ENCODE measurements around the gene TMPRSS9.
"Not testable (repeated sequence)": the region's sequence is repeated elsewhere in the genome, so short reads cannot be mapped to it uniquely, and the experiment has no call there.

Gene TMPRSS9

DNA sequence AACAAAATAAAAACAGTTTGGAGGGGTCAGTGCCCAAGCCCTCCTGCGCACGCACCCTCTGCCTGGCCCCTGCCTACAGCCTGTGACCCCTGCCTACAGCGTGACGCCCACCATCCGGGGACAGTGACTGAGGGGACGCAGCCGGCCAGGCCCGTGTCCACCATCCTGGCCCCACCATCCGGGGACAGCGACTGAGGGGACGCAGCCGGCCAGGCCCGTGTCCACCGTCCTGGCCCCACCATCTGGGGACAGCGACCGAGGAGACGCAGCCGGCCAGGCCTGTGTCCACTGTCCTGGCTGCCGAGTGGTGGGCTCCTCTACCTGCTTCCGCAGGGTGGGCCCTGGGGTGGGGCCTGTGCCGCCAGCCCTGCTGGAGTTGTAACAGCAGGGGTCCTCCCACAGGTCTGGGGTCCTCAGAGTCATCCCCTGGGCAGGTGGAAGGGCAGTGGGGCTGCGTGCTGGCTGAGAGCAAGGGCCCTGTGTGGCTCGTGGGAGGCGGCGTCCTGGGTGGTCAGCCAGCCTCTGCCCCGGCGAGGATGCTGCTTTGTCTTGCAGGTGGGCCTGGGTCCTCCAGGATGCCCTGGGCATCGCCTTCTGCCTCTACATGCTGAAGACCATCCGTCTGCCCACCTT, 17.3 kb upstream of the TMPRSS9 start:
- no peak for DNase-seq (ENCODE audit: low read depth)

- no peak for DNase-seq (ENCODE audit: low read depth)
Observed at GRCh38 chr19:2343289-2343982, 16.6 kb upstream of the TMPRSS9 start.

DNA sequence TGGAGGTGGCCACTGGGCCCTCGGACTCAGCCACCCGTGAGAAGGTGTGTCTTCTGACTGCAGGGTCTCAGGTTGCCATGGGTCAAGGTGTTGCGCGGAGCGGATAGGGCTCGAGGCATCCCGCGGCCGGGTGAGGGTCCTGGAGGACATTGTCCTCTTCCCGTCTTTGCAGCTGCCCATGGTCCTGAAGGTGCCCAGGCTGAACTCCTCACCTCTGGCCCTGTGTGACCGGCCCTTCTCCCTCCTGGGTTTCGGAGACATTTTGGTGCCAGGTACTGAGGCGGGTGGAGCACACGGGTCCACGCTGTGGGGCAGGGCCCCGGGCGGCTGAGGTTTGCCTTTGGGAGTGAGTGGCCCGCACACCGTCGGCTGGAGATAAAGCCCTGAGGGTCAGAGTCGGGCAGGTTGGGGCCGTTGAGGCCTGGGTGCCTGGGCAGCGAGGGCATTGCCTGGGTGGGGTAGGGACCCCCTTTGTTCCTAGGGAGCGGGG, 15.6 kb upstream of the TMPRSS9 start:
- no peak for DNase-seq (ENCODE audit: low read depth)

DNA sequence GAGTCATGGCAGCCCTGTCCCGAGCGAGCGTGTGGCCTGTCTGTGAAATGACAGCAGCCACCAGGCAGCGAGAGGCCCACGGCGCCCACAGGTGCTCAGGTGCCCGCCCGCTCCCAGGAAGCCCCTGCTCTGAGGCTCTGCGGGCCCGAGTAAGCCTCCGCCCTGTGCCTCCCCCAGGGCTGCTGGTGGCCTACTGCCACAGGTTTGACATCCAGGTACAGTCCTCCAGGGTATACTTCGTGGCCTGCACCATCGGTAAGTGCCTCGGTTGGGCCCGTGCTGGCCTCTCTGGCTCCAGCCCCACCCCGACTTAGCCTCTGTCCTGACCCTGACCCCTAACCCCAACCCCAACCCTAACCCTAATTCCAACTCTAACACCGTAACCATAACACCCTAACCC, 15.0 kb upstream of the TMPRSS9 start:
- DNase-seq (ENCODE audit: low read depth), result no peak

DNA sequence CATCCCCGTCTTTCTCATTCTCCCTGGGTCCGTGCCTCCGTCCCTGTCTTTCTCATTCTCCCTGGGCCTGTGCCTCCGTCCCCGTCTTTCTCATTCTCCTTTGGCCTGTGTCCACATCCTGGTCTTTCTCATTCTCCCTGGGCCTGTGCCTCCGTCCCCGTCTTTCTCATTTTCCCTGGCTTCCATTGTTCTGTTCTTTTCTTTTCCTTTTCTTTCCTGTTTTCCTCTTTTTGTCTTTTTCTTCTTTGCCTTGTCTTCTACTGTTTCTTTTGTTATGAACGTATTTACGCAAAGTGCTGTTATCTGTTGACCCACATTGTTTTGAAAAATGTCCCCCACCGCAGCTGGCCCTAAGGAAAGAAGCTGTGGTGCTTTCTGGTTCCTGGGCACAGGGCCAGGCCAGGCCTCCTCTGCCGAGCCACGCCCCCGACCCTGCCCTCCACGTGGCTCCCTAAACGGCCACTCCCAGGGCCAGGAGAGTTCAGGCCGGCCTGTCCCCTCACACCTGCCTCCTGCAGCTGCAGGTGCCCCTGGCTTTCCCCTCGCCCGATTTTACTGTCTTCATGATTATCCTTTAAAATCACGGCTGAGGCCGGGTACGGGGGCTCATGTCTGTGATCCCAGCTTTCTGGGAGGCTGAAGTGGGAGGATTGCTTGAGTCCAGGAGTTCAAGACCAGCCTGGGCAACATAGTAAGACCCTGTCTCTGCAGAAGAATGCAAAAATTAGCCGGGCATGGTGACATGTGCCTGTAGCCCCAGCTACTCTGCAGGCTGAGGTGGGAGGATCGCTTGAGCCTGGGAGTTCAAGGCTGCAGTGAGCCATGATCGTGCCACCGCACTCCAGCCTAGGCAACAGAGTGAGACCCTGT, 14.0 kb upstream of the TMPRSS9 start:
- DNase-seq (ENCODE audit: low read depth), result no peak

GRCh38 chr19:2349818-2350217, 10.2 kb upstream of the TMPRSS9 start:
- not testable (repeated sequence) for DNase-seq (ENCODE audit: low read depth)

DNA sequence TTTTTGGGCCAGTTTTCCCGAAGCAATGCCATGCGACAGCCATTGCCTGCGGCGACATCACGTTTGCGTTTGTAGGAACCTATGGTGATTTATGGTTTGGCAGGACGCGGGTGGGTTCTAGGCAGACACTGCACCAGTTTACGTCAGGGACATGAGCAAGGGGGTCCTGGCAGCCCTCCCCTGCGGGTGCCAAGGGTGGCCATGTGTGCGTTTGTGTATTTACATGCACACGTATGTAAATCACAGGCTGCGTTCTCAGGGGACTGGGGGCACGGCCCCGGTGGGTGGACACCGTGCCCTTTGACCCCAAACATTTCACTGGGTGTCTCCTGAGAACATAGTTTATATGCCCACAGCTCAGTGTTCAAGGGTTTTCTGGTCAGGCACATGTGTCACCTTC, 9.4 kb upstream of the TMPRSS9 start:
- DNase-seq (ENCODE audit: low read depth), result no peak

- DNase-seq (ENCODE audit: low read depth), result no peak
Observed at GRCh38 chr19:2351591-2351990, 8.5 kb upstream of the TMPRSS9 start.

DNA sequence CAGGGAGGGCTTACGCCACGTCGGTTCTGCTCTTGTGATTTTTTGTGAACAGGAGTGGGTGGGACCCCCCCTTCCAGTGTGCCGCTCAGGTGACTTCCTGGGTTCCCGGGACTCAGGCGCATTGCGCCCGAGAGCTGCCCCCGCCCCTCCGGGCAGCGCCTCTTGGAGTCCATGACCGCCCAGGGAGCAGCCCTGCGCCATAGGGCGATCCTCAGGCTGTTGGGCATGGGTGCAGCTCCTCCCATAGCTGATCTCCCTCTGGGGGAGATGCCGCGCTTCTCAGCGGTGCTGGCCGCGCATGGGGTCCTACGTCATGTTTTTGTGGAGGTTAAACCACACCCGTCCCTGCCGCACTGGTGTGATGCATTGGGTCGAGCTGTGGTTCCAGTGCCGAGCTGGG, 7.9 kb upstream of the TMPRSS9 start:
- no peak for DNase-seq (ENCODE audit: low read depth)

GRCh38 chr19:2353159-2353886, 6.7 kb upstream of the TMPRSS9 start:
- DNase-seq (ENCODE audit: low read depth), result no peak

- no peak for DNase-seq (ENCODE audit: low read depth)
Observed at GRCh38 chr19:2353887-2354592, 6.0 kb upstream of the TMPRSS9 start.

- no peak for DNase-seq (ENCODE audit: low read depth)
Observed at GRCh38 chr19:2354670-2355069, 5.4 kb upstream of the TMPRSS9 start.

DNA sequence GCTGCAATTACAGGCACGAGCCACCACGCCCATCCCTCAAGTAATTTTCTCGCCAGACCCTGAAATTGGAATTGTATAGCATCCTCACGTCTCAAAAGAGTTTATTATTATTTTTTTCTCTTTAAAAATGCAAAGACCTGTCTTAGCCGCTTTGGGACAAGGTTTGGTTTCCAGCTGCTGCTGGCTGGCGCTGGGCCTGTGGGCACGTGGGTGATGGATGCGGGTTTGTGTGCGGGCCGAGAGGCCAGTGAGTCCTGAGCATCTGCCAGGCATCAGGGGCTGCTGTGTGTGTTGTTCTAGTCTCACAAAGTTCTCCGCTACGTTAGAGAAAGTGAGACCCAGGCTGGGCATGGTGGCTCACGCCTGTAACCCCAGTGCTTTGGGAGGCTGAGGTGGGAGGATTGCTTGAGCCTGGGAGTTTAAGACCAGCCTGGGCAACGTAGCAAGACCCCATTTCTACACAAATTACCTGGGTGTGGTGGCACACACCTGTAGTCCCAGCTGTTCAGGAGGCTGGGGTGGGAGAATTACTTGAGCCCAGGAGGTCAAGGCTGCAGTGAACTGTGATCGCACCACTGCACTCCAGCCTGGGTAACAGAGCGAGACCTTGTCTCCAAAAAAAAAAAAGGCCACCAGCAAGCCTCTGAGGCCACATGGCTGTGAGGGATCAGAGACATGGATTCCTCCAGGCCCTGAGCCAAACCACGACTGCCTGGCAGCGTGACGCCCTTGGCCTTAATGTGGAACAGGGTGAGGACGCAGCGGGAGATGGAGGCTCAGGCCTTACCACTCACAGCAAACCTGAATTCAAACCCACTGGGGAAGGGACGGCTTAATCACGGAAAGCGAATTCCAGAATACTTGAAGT, 4.7 kb upstream of the TMPRSS9 start:
- no peak for DNase-seq (ENCODE audit: low read depth)

- DNase-seq (ENCODE audit: low read depth), result no peak
Observed at GRCh38 chr19:2356036-2356646, 3.9 kb upstream of the TMPRSS9 start.

- no peak for DNase-seq (ENCODE audit: low read depth)
Observed at GRCh38 chr19:2357279-2358206, 2.5 kb upstream of the TMPRSS9 start.

GRCh38 chr19:2358548-2359173, 1.4 kb upstream of the TMPRSS9 start:
- DNase-seq (ENCODE audit: low read depth), result no peak

DNA sequence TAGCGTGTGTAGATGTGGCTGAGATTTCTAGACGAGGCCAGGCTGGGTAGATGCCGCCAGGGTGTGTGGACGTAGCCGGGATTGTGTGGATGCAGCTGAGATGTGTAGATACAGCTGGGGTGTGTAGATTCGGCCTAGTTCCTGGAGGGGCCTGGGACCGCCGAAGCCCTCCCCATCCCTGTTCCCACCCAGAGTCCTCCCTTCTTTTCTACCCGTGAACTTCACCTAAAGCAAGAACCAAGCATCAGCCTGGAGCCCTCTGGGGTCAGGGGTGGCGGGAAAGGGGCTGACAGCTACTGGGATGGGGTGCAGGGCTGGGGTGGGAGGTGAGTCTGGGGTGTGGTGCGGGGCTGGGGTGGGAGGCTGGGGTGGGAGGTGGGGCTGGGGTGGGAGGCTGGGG, 768 bp downstream of the TMPRSS9 start:
- no peak for DNase-seq (ENCODE audit: low read depth)

GRCh38 chr19:2361246-2362045, 1.4 kb downstream of the TMPRSS9 start:
- DNase-seq (ENCODE audit: low read depth), result no peak
